Esophagus muscularis mucosa (tissue), 4 donors: ENCODE measurements around the gene IMMT. TPM values are rescaled to one million over a fixed set of nuclear protein-coding genes. Genes with fewer than 3 reads are reported as not detected.

ENCODE experiments used
- DNase-seq: peaks from one replicate; pipeline ENCODE4 v3.0.0-alpha.2; 2017; ENCODE audit errors: extremely low spot score
- H3K27ac ChIP-seq, 4 donors: fragments of 200-600 bp; sonication (generic); replicated peaks in 1 of 4; 1 replicate in 3 of 4; 2 replicates in 1 of 4; pipeline ENCODE4 v1.5.1; 2016 to 2019; ENCODE audit warnings: mild to moderate bottlenecking in 1 of 4
- H3K27me3 ChIP-seq, 4 donors: fragments of 200-600 bp; sonication (generic); one replicate each; pipeline versions ENCODE4 v1.5.1 to v1.6.0; 2016 to 2019
- H3K36me3 ChIP-seq, 4 donors: fragments of 200-600 bp; sonication (generic); one replicate each; pipeline ENCODE4 v1.5.1; 2016 to 2019
- H3K4me1 ChIP-seq, 4 donors: fragments of 200-600 bp; sonication (generic); one replicate each; pipeline ENCODE4 v1.5.1; 2016 to 2019
- H3K4me3 ChIP-seq, 4 donors: fragments of 200-600 bp; sonication (generic); 1 replicate in 2 of 4; 2 replicates in 2 of 4; pipeline ENCODE4 v1.5.1; 2016 to 2019; ENCODE audit warnings: mild to moderate bottlenecking in 4 of 4, moderate library complexity in 1 of 4
- H3K9me3 ChIP-seq, 4 donors: fragments of 200-600 bp; sonication (generic); 1 replicate in 3 of 4; 2 replicates in 1 of 4; pipeline ENCODE4 v1.5.1; 2016 to 2019
- EP300 ChIP-seq: sonication (generic); formaldehyde crosslinking; IDR thresholded peaks from one replicate; pipeline ENCODE4 v1.6.1; 2017; ENCODE audit warnings: antibody characterized with exemption
- POLR2A ChIP-seq: fragments of 450-650 bp; IDR thresholded peaks from one replicate; pipeline ENCODE4 v1.6.1; 2017; ENCODE audit warnings: antibody characterized with exemption, moderate library complexity, mild to moderate bottlenecking, low read depth
- POLR2AphosphoS5 ChIP-seq, 2 donors: sonication (generic); formaldehyde crosslinking; IDR thresholded peaks; one replicate each; pipeline ENCODE4 v1.6.1; 2017; ENCODE audit warnings: antibody characterized with exemption in 2 of 2
- WGBS: methylation state at CpG from one replicate; pipeline ENCODE4 v1.1.5; 2018; 5-methylcytosine and 5-hydroxymethylcytosine counted together
- intact Hi-C: fragments of 100-400 bp; cut with DNase I; formaldehyde crosslinking; loops from one replicate; pipeline ENCODE4 v1.15.1; 2023
- total RNA-seq, 4 donors: library from RNA; depleted of rRNA; stranded (reverse); fragments of >200 nt; gene quantifications; one replicate each; pipeline versions ENCODE4 v1.1.0 to v1.2.1, GENCODE V29; 2016
- TF ChIP-seq, protein P1 (sequence below), 3 experiments: fragments of 200-600 bp in 2 of 3; fragments of 450-650 bp in 1 of 3; sonication (generic) in 2 of 3; IDR thresholded peaks; one replicate each; pipeline ENCODE4 v1.5.1; 2017 to 2019; ENCODE audit warnings: antibody characterized with exemption in 3 of 3, mild to moderate bottlenecking in 2 of 3, moderate library complexity in 1 of 3

IMMT gene
- total RNA-seq, 4 donors from 2014 or later: 53.5 to 68.1 (median 66.6) TPM

DNA sequence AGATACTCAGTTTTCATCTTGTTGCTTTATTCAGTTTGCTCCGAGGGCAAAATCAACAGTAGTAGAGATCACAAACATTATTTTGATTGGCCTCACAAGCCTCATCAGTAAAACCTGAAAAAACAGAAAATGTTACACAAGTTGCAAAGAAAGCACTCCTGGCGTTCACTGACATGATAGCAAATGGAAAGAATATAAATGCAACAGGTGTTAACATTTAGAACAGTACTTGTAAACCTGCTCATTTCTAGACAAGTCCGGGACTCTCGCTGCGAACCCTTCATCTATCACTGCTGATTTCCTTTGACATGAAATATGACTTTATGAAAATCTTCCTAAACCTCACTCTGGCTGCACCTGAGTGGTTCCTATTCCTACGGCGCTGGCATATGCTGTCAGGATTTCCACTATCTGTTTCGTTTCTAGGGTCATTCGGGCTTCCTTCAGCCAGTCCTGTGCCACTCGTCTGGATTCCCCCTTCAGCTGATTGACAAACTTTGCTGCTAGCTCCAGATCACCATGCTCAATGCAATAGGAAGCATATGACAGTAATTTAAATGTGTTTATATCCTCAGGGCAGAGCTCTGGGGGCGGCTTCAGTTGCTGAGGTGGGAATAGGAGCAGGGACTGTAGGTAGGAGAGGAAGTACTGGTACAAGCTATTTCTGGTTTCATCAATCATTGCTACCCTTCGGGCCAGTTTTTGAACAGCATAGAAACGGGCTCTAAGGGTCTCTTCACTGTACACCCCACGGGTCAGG is 51.2 kb downstream of the IMMT start:
- no peak for TF ChIP-seq POLR2AphosphoS5 (IDR thresholded peaks at IDR 0.05)
- TF ChIP-seq EP300: no peak
- TF ChIP-seq POLR2A: no peak
- TF ChIP-seq, protein P1, sequence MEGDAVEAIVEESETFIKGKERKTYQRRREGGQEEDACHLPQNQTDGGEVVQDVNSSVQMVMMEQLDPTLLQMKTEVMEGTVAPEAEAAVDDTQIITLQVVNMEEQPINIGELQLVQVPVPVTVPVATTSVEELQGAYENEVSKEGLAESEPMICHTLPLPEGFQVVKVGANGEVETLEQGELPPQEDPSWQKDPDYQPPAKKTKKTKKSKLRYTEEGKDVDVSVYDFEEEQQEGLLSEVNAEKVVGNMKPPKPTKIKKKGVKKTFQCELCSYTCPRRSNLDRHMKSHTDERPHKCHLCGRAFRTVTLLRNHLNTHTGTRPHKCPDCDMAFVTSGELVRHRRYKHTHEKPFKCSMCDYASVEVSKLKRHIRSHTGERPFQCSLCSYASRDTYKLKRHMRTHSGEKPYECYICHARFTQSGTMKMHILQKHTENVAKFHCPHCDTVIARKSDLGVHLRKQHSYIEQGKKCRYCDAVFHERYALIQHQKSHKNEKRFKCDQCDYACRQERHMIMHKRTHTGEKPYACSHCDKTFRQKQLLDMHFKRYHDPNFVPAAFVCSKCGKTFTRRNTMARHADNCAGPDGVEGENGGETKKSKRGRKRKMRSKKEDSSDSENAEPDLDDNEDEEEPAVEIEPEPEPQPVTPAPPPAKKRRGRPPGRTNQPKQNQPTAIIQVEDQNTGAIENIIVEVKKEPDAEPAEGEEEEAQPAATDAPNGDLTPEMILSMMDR (IDR thresholded peaks at IDR 0.05): no peak
- Histone ChIP-seq H3K9me3 (no peaks in the 10 kb centered on the region), H3K4me1 (no peaks in the 10 kb centered on the region), H3K27ac (no peak overlapping the region), H3K27me3 (no peaks in the 10 kb centered on the region), H3K36me3 (peaks cover 63 to 98% (median 96%) of the 10 kb centered on the region in 4 donors), H3K4me3 (no peak overlapping the region)
- 80% methylated on average over 14 of the region's 14 CpGs for WGBS
- DNase-seq: no peak
- intact Hi-C loops: no loop called here

- WGBS: 83% methylated on average over 6 of the region's 6 CpGs
- H3K36me3 ChIP-seq: peaks cover 62 to 98% (median 96%) of the 10 kb centered on the region in 4 donors
- no peak overlapping the region for H3K4me3 ChIP-seq
- H3K9me3 ChIP-seq: no peaks in the 10 kb centered on the region
- no peak for DNase-seq
- intact Hi-C loops: no loop called here
- H3K27me3 ChIP-seq: no peaks in the 10 kb centered on the region
- no peak overlapping the region for H3K27ac ChIP-seq
- no peaks in the 10 kb centered on the region for H3K4me1 ChIP-seq
- TF ChIP-seq EP300 (no peak), POLR2AphosphoS5 (IDR thresholded peaks at IDR 0.05) (no peak), POLR2A (no peak)
- TF ChIP-seq, protein P1 (IDR thresholded peaks at IDR 0.05): no peak
These were observed 52.0 kb downstream of the IMMT start for GRCh38 chr2:86143307-86143706.

GRCh38 chr2:86142436-86143257 is 52.6 kb downstream of the IMMT start:
- DNase-seq: no peak
- intact Hi-C loops: no loop called here
- H3K27me3 ChIP-seq: no peaks in the 10 kb centered on the region
- H3K4me3 ChIP-seq: no peak overlapping the region
- 52% methylated on average over 3 of the region's 3 CpGs for WGBS
- H3K27ac ChIP-seq: no peak overlapping the region
- no peaks in the 10 kb centered on the region for H3K4me1 ChIP-seq
- peaks cover 62 to 98% (median 96%) of the 10 kb centered on the region in 4 donors for H3K36me3 ChIP-seq
- no peaks in the 10 kb centered on the region for H3K9me3 ChIP-seq
- TF ChIP-seq POLR2A (no peak), EP300 (no peak), POLR2AphosphoS5 (IDR thresholded peaks at IDR 0.05) (no peak)
- TF ChIP-seq, protein P1 (IDR thresholded peaks at IDR 0.05): no peak

DNA sequence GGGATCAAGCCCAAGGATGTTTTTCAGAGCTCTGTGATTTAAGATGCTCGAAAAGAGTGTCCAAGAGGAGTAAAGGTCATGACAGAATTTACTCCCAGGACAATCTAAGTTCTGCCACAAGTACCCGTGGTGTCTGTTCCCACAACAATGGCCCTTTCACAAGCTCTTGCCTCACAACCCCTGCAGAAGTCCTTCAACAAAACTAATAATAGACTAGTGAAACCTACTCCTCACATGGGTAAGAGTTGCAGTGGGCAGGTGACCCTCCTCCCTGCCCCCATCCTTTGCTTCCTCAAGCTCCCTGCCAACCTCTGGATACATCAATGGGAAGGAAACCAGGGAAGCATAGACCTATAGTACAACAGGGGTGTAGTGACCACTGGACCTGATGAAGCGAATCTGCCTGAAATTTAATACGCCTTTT is 54.3 kb downstream of the IMMT start:
- WGBS: 77% methylated on average over 4 of the region's 4 CpGs
- intact Hi-C loops: no loop called here
- DNase-seq: no peak
- peaks cover 63 to 98% (median 96%) of the 10 kb centered on the region in 4 donors for H3K36me3 ChIP-seq
- H3K27me3 ChIP-seq: no peaks in the 10 kb centered on the region
- no peaks in the 10 kb centered on the region for H3K9me3 ChIP-seq
- H3K4me1 ChIP-seq: no peaks in the 10 kb centered on the region
- H3K27ac ChIP-seq: peak overlapping the region in 1 of 4 donors; percentile 7
- H3K4me3 ChIP-seq: no peak overlapping the region
- no peak for TF ChIP-seq EP300
- TF ChIP-seq POLR2AphosphoS5 (IDR thresholded peaks at IDR 0.05): no peak
- TF ChIP-seq POLR2A: no peak
- TF ChIP-seq, protein P1 (IDR thresholded peaks at IDR 0.05): no peak
